GM21576 (cell line): Measurements from ENCODE around the gene KIFC3.
"Not testable (repeated sequence)": the region's sequence is repeated elsewhere in the genome, so short reads cannot be mapped to it uniquely, and the experiment has no call there.

Experiments used
- ATAC-seq: cut with Tn5 transposase; IDR thresholded peaks from one replicate; pipeline ENCODE4 v1.9.1; 2021; ENCODE audit warnings: mild to moderate bottlenecking, moderate library complexity; ENCODE audit not compliant: unreplicated experiment

Gene KIFC3

GRCh38 chr16:57825298-57826044 lies 23.2 kb upstream of the KIFC3 start:
- ATAC-seq, result no peak

DNA sequence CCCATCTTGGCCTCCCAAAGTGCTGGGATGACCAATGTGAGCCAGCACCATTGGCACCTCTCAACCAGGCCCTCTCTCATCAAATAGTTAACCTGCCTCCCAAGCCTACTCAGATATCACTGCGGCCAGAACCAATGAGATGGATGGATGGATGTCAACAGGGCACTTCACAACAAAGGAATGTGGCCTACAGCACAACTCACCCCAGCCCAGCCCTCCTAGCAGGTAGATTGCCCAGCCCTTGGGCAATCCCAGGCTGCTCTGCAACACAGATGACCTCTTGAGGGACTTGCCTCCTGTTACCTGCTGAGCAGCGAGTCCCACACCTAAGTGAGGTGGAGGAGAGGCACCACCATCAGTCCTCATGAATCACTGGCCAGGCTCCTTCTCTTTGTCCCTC lies 22.6 kb upstream of the KIFC3 start:
- ATAC-seq, result no peak

DNA sequence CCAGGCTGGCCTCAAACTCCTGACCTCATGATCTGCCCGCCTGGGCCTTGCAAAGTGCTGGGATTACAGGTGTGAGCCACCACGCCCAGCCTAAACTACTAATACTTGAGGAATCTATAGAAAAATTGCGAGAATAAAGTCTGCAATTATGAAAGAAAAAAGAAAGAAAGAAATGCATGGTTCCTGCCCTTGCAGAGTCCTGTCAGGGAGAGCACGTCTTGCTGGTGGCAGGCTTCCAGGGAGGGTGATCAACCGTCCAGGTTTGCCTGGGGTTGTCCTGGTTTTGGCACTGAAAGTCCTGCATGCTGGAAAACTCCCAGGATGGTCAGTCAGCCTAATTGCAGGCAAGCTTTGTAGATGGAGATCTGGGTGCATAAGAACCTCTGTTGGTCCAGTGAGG lies 21.5 kb upstream of the KIFC3 start:
- ATAC-seq, result no peak

- no peak for ATAC-seq
Observed at GRCh38 chr16:57822856-57823255, 20.6 kb upstream of the KIFC3 start.

GRCh38 chr16:57822018-57822553 lies 19.8 kb upstream of the KIFC3 start:
- ATAC-seq, result no peak

GRCh38 chr16:57821149-57821971 lies 19.1 kb upstream of the KIFC3 start:
- no peak for ATAC-seq

GRCh38 chr16:57818377-57819064 lies 16.2 kb upstream of the KIFC3 start:
- ATAC-seq, result no peak

DNA sequence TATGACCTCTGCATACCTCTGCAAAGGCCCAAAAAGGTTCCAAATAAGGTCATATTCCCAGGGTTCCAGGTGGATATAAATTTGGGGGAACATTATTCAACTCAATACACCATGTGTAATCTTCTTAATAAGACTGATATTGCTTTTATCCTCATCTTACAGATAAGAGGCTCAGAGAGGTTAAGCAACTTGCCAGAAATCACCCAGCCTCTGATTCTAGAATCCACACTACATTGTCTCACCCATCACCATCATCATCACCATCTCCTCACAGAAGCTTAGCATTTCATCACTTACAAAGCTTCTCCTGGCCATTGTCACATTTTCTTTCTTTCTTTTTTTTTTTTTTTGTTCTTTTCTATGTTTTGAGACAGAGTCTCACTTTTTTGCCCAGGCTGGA lies 15.4 kb upstream of the KIFC3 start:
- ATAC-seq, result no peak

GRCh38 chr16:57815987-57816745 lies 13.9 kb upstream of the KIFC3 start:
- ATAC-seq, result peak; percentile 60

DNA sequence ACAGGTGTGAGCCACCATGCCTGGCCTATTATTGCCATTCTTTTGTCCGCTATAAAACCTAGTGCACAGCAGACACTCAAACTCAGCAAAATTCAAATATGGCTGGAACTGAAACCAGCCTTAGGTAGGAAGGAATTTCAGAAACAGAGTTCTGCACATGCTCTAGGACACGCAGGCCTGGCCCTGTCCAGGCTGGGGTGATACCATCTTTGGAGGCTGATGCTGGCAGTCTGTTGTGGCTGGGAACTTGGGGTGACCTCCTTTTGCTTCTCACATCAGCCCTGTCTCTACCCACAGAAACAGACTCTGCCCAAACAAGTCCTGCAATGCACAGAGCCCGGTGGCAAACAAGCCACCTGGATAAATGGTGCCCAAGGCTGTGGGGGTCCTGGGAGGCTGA lies 12.6 kb upstream of the KIFC3 start:
- ATAC-seq, result no peak

DNA sequence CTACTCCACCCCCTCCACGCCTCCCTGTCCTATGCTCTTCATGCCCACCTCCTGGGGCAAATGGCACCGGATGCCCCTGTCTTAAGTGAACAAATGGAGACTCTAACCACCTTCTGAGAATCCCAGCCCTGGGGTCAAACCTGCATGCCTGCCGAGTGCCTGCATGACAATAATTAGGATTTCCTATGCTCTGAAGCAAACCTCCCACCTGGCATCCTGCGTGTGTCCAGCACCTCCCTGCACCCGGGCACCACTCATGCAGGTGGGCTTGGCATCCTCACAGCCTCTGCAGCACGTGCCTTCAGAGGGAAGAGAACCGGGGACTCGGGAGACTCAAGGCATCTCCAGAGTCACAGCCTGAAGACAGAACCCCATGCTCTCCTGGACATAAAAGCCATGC lies 11.2 kb upstream of the KIFC3 start:
- no peak for ATAC-seq

DNA sequence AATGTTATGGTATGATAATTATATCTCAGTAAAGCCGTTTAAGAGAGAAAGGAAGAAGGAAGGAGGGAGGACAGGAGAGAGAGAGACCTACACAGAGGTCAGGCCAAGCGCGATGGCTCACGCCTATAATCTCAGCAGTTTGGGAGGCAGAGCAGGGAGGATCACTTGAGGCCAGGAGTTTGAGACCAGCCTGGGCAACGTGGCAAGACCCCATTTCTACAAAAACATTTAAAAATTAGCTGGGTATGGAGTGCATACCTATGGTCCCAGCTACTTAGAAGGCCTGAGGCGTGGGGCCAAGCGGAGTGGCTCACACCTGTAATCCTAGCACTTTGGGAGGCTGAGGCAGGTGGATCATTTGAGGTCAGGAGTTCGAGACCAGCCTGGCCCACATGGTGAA lies 9.0 kb upstream of the KIFC3 start:
- not testable (repeated sequence) for ATAC-seq

- peak; percentile 97 for ATAC-seq
Observed at GRCh38 chr16:57810197-57811031, 8.1 kb upstream of the KIFC3 start.

DNA sequence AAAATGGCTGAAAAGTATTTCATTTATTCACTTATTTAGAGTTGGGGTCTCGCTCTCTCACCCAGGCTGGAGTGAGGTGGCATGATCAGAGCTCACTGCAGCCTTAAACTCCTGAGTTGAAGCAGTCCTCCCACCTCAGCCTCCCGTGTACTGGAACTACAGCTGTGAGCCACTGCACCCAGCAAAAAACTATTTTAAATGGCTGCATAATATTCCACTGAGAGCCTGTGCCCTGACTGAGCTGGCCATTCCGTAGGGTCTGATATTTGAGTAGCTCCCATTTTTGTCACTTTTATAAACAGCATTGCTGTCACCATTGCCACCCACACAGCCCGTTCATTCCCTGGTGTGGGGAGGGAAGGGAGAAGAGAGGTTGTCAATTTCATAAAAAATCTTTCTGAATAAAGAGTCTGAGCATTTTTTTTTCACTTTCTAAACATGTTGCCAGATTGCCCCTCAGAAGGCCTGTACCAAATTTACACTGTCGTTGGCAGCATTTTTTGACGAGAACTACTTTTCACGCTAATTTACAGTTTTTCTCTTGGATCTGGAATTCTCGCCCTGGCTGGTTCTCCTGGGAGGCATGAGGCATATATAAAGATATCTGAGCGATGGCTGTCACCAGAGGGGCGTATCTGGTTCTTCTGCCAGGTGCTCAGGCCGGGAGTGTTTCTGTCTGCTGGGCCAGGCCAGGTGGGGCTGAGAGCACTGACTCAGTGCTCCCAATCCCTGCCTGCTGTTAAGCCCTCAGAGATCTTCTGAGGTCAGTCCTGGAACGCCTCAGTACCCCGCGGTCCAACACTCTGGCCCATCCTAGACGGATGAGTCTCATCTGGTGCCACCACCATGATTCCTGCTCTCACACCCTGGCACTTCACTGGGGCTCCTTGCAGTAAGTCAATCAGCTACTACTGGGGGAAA lies 7.2 kb upstream of the KIFC3 start:
- peak; percentile 8 for ATAC-seq

DNA sequence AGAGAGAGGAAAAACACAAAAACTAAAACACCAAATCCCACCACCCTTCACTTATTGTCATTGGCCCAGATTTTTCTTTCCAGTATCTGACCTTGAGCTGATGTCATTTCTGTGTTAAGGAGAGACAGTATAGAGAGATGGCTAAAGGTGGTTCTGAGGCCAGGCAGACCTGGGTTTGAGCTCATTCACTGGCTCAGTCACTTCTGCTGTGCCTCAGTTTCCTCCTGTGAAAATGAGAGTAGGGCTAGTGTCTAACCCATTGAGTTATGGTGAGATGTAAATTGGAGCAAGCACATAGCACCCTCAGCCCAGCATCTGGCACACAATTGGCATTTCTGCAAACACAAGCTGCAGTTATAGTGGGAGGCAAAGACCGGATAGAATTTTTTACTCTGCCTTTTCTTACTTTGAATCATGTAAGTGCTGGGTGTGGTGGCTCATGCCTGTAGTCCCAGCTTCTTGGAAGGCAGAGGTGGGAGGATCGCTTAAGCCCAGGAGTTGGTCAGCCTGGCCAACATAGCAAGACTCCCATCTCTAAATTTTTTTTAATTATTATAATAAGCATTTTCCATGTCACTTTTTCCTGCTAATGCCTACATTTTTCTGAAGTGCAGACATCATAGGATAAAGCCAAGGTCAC lies 6.4 kb upstream of the KIFC3 start:
- ATAC-seq, result no peak

DNA sequence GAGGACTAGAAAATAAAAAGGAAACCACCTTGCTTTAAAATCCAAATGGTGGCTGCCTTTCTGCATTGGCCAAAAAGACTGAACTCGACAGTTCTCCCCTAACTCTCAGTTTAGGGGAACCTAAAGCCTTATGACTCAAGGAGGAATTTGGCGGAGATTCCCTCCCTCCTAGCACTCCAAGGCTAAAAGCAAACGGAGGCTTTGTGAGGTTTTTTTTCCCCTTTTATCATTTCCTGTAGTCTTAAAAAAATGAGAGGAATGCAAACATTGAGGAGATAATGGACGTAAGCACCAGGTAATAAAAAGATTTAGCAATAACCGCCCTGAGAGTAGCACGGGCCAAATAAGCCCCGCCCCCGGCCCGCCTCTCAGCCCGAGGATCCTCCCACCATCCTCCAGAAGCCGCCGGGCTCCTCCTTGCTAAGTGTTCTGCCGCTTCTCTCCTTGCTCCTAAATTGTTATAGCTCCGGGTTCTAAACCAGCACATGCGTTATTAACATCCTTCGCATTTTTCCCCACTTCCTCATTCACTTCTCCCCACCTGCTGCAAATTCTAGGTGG lies 5.8 kb upstream of the KIFC3 start:
- no peak for ATAC-seq

GRCh38 chr16:57807252-57807967 lies 5.1 kb upstream of the KIFC3 start:
- no peak for ATAC-seq
